Panc1 (cell line): ENCODE results near the gene CDCA3. TPM values are rescaled to one million over a fixed set of nuclear protein-coding genes. Genes with fewer than 3 reads are reported as not detected.

Source experiments
- ATAC-seq: fragments of 200-7000 bp; cut with Tn5 transposase; 2 replicates; pipeline ENCODE4 v1.9.1; 2020; ENCODE audit warnings: mild to moderate bottlenecking, moderate library complexity
- BruUV-seq: library from RNA; stranded (reverse); fragments of 400-500 nt; replicated peaks from 2 replicates; lab custom pipeline; 2021; lab: Mats Ljungman, UMichigan
- CTCF ChIA-PET: fragments of 300-600 bp; sonication (Branson Sonifier 250); formaldehyde crosslinking; loops from one replicate; lab custom pipeline; 2022; ENCODE audit warnings: antibody characterized with exemption; lab: Charles Lee
- POLR2A ChIA-PET: fragments of 300-600 bp; sonication (Branson Sonifier 250); formaldehyde crosslinking; loops from one replicate; lab custom pipeline; 2022; ENCODE audit warnings: antibody characterized with exemption; lab: Charles Lee
- DNase-seq: peaks from one replicate; pipeline ENCODE4 v3.0.0-alpha.2; 2010; ENCODE audit warnings: low read depth, low spot score
- H3K27ac ChIP-seq: 2 replicates; pipeline ENCODE4 v1.5.1; 2011; ENCODE audit warnings: mild to moderate bottlenecking, low read length, inconsistent platforms
- H3K27me3 ChIP-seq: fragments of 200-500 bp; sonication (Bioruptor generic); 2 replicates; pipeline ENCODE4 v1.6.0; 2014; ENCODE audit warnings: low read length, inconsistent platforms; ENCODE audit not compliant: control insufficient read depth, insufficient read depth
- H3K36me3 ChIP-seq: fragments of 200-500 bp; sonication (Bioruptor generic); 2 replicates; pipeline ENCODE4 v1.5.1; 2014; ENCODE audit warnings: inconsistent platforms, mild to moderate bottlenecking, low read length, moderate library complexity; ENCODE audit not compliant: control insufficient read depth, insufficient read depth
- H3K4me1 ChIP-seq: 2 replicates; pipeline ENCODE4 v1.5.1; 2011; ENCODE audit warnings: inconsistent platforms, mild to moderate bottlenecking, low read length, moderate library complexity; ENCODE audit not compliant: control insufficient read depth, insufficient read depth
- H3K4me3 ChIP-seq, 2 experiments: 2 replicates each; pipeline ENCODE4 v1.5.1; 2011 to 2012; ENCODE audit warnings: low read depth in 2 of 2, low read length in 2 of 2, mild to moderate bottlenecking in 2 of 2, inconsistent platforms in 1 of 2, moderate library complexity in 1 of 2
- H3K9me3 ChIP-seq: fragments of 200-500 bp; sonication (Bioruptor generic); 2 replicates; pipeline ENCODE4 v1.5.1; 2014; ENCODE audit warnings: low read depth, mild to moderate bottlenecking, inconsistent platforms, low read length, moderate library complexity; ENCODE audit not compliant: control insufficient read depth, insufficient read depth
- CTCF ChIP-seq: fragments of 450-650 bp; IDR thresholded peaks from 2 replicates; pipeline ENCODE4 v1.5.1; 2017; ENCODE audit warnings: mild to moderate bottlenecking
- POLR2AphosphoS5 ChIP-seq: IDR thresholded peaks from 2 replicates; pipeline ENCODE4 v1.6.1; 2012; ENCODE audit warnings: mild to moderate bottlenecking, low read depth, low read length, moderate library complexity
- SIN3A ChIP-seq: IDR thresholded peaks from 2 replicates; pipeline ENCODE4 v1.6.1; 2012; ENCODE audit warnings: low read depth, mild to moderate bottlenecking, low read length, moderate library complexity, borderline replicate concordance; ENCODE audit not compliant: insufficient read depth
- TCF7L2 ChIP-seq: IDR thresholded peaks from 2 replicates; pipeline ENCODE4 v1.6.1; 2011; ENCODE audit warnings: mild to moderate bottlenecking, low read depth, low read length, inconsistent platforms
- in situ Hi-C: cut with HindIII; loops from 2 replicates; pipeline ENCODE4 v1.10.0; 2016; ENCODE audit warnings: low sequenced_read_pairs, low pct_unique_long_range_greater_than_20kb
- intact Hi-C: fragments of 100-400 bp; cut with micrococcal nuclease; formaldehyde crosslinking; loops from one replicate; pipeline ENCODE4 v1.10.0; 2022; ENCODE audit not compliant: unreplicated experiment
- total RNA-seq: library from RNA; stranded (reverse); gene quantifications from one replicate; pipeline ENCODE4 v1.2.1, GENCODE V29; 2021; ENCODE audit not compliant: unreplicated experiment
- TF ChIP-seq, protein P1 (sequence below), 2 experiments: IDR thresholded peaks; 2 replicates each; pipeline ENCODE4 v1.6.1; 2011 to 2012; ENCODE audit warnings: low read depth in 2 of 2, control low read depth in 1 of 2, low read length in 1 of 2, mild to moderate bottlenecking in 1 of 2, moderate library complexity in 1 of 2; ENCODE audit not compliant: insufficient read depth in 1 of 2

CDCA3 gene
- total RNA-seq, 1 experiment from 2014 or later, result 59.0 TPM

- intact Hi-C loops (no loop called here), in situ Hi-C loops (no loop called here)
- no peak overlapping the region for H3K27ac ChIP-seq
- CTCF ChIA-PET, result no interaction called here
- DNase-seq (no peak), ATAC-seq (no peak)
- TF ChIP-seq CTCF (no peak), SIN3A (no peak), TCF7L2 (no peak), POLR2AphosphoS5 (no peak)
- TF ChIP-seq, protein P1, sequence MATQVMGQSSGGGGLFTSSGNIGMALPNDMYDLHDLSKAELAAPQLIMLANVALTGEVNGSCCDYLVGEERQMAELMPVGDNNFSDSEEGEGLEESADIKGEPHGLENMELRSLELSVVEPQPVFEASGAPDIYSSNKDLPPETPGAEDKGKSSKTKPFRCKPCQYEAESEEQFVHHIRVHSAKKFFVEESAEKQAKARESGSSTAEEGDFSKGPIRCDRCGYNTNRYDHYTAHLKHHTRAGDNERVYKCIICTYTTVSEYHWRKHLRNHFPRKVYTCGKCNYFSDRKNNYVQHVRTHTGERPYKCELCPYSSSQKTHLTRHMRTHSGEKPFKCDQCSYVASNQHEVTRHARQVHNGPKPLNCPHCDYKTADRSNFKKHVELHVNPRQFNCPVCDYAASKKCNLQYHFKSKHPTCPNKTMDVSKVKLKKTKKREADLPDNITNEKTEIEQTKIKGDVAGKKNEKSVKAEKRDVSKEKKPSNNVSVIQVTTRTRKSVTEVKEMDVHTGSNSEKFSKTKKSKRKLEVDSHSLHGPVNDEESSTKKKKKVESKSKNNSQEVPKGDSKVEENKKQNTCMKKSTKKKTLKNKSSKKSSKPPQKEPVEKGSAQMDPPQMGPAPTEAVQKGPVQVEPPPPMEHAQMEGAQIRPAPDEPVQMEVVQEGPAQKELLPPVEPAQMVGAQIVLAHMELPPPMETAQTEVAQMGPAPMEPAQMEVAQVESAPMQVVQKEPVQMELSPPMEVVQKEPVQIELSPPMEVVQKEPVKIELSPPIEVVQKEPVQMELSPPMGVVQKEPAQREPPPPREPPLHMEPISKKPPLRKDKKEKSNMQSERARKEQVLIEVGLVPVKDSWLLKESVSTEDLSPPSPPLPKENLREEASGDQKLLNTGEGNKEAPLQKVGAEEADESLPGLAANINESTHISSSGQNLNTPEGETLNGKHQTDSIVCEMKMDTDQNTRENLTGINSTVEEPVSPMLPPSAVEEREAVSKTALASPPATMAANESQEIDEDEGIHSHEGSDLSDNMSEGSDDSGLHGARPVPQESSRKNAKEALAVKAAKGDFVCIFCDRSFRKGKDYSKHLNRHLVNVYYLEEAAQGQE (IDR thresholded peaks at IDR 0.05; ENCODE audit: insufficient read depth in 1 of 2, low read depth in 2 of 2, low read length in 1 of 2), result no peak
- no TSS peak for BruUV-seq
- no peaks in the 10 kb centered on the region for H3K9me3 ChIP-seq
- no peak overlapping the region for H3K4me3 ChIP-seq
- POLR2A ChIA-PET, result no interaction called here
- H3K27me3 ChIP-seq, result no peaks in the 10 kb centered on the region
- no peaks in the 10 kb centered on the region for H3K4me1 ChIP-seq
- H3K36me3 ChIP-seq, result no peaks in the 10 kb centered on the region
These were observed 32.9 kb downstream of the CDCA3 start for GRCh38 chr12:6818222-6818621.

DNA sequence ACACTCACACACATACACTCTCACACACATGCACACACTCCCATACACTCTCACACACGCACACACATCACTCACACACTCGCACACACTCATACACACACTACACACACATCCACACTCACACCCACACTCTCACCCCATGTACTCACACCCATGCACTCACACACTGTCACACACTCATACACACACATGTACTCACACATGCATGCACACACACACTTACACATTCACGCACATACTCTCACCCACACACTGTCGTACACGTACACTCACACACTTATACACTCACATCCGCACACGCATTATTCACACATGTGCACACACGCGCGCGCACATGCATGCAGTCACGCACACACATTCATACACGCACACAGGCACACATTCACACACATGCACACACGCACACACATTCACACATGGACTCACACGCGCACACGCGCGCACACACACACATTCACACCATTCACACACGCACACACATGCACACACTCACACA lies 33.4 kb downstream of the CDCA3 start:
- TF ChIP-seq TCF7L2 (no peak), SIN3A (no peak), CTCF (no peak), POLR2AphosphoS5 (no peak)
- TF ChIP-seq, protein P1 (IDR thresholded peaks at IDR 0.05; ENCODE audit: insufficient read depth in 1 of 2, low read depth in 2 of 2, low read length in 1 of 2), result no peak

More for the DNA sequence above, 33.4 kb downstream of the CDCA3 start:
- Histone ChIP-seq H3K27ac (no peak overlapping the region), H3K4me3 (no peak overlapping the region), H3K9me3 (no peaks in the 10 kb centered on the region), H3K36me3 (no peaks in the 10 kb centered on the region), H3K27me3 (no peaks in the 10 kb centered on the region), H3K4me1 (no peaks in the 10 kb centered on the region)
- DNase-seq (no peak), ATAC-seq (no peak)
- POLR2A ChIA-PET, result no interaction called here
- CTCF ChIA-PET, result no interaction called here
- in situ Hi-C loops (no loop called here), intact Hi-C loops (no loop called here)
- BruUV-seq, result no TSS peak
